GM18867 (cell line): ENCODE measurements around the gene IPO9.

Experiments used
- ATAC-seq: cut with Tn5 transposase; IDR thresholded peaks from one replicate; pipeline ENCODE4 v1.9.1; 2021; ENCODE audit warnings: mild to moderate bottlenecking, moderate library complexity; ENCODE audit not compliant: unreplicated experiment

Gene IPO9

DNA sequence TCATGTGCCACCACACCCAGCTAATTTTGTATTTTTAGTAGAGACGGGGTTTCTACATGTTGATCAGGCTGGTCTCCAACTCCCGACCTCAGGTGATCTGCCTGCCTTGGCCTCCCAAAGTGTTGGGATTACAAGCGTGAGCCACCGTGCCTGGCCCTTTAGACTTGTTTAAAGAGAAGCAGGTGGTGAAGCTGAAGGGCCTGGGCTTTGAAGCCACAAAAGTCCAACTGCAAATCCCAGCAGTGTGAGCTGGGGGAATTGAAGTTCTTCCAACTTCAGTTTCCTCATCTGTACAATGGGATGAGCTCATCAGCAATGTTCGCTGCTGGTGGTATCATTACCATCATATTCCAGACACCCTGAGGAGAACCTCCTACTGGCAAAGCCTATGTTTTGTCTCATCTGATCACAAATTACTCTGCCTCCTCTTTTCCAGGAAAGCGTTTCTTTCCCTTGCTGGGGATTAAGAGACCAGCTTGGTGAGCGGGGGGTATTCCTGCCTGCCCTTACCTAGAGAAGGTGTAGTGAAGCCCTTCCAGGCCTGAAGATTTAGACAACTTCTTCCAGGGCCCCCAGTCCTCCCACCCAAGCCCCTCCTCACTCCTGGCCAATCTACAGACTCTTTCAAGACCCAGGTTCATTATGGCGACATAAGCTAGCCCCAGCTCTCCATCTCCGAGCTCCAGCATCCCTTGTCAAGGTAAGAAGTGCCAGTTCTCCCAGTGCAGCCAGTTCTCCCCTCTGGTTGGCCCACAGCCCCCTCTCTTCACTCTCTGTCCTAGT lies 57.3 kb downstream of the IPO9 start:
- no peak for ATAC-seq

DNA sequence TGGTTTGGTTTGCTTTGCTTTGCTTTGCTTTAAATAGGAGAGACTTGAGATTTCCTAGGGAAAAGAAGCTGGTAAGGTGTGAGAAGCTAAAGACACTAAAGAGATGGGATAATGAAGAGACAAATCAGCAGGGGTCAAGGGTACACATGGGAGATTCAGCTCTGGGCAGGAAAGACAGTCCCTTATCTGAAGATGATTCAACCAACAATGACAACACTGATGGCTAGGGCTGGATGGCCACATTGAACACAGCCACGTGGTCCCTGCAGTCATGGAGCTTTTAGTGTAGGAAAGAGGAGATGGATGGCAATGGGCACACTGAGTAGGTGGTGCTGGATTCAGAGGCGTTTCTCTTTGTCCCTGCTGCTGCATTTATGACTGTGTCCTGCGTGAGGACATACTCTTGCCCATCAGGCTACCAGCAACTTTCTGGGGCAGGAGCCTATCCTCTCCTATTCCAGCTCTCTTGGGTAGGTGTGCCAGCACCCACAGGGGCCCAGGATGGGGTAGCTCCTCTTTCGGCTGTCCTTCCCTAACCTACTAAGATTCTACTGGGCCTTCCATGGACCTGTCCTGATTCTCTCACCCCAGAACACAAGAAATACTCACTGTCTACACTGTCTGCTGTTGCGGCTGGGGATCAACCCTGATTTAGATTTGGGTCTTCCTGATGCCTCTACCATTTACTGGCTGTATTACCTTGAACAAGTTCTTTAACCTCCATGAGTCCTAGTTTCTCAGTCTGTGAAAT lies 58.3 kb downstream of the IPO9 start:
- ATAC-seq, result no peak

DNA sequence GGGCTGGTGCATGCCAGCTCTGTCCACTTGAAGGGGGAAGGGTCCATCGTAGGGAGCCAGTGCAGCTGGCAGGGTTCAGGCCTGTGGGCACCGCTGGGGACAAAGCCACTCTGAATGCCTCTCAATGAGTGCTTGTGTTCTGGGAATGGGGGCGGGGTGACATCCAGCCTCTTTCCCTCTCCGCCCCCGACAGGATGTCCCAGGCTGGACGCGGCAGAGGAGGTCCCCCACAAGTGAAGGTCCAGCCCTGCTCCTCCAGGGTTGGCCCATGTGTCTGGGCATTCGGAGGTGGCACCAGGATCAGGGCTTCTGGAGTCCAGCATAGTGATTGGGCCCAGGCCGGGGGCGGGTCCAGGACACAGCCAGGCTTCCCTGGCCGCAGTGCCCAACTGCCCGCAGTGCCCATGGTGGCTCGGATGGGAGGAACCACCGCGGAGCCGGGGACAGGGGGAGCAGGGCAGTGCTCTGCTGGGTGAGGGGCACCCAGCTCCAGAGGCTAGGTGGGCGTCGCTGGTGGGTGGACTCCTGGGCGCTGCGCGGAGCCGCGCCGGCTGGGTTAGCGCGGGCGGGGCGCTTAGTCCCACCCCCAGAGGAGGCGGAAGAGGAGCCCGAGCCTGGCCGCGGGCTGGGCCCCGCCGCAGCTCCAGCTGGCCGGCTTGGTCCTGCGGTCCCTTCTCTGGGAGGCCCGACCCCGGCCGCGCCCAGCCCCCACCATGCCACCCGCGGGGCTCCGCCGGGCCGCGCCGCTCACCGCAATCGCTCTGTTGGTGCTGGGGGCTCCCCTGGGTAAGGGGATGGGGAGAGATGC lies 59.5 kb downstream of the IPO9 start, which contains the start of gene SHISA4:
Gene SHISA4, plus strand, starts transcription at position 617 of the 808 bp plus-strand sequence. Its CDS starts 97 bp downstream, at position 714.
- no peak for ATAC-seq

DNA sequence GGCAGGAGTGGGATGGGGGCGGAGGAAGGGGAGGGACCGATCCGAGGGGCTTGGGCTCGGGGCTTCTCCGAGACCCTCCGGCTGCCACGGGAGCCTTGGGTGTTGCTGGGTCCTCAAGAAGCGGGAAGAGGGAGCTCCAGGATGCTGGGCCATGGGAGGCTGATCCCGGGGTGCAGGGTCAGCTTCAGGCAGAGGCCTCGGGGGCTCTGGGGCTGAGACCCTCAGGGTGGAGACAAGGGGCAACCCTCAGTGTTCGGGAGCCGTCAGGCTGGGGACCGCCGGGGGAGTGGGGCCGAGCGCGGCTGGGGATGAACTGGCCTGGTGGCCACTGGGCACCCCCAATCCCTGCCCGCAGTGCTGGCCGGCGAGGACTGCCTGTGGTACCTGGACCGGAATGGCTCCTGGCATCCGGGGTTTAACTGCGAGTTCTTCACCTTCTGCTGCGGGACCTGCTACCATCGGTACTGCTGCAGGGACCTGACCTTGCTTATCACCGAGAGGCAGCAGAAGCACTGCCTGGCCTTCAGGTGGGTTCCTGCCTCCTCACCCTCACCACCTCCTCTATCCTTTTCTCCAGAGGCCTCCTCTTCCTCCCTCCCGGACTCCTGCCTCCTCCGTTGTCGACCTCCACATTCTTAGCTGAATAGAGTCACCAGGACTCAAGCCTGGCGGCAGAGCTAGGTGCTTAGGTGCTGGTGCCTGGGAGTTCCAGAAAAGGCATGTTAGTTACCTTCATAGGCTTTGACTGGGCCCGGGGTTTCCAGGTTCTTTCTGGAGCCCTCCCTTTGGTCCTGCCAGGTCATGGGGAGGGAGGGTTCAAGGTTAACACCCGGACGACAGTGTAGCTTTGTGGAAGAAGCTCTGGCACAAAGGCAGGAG lies 60.4 kb downstream of the IPO9 start:
- ATAC-seq, result no peak

DNA sequence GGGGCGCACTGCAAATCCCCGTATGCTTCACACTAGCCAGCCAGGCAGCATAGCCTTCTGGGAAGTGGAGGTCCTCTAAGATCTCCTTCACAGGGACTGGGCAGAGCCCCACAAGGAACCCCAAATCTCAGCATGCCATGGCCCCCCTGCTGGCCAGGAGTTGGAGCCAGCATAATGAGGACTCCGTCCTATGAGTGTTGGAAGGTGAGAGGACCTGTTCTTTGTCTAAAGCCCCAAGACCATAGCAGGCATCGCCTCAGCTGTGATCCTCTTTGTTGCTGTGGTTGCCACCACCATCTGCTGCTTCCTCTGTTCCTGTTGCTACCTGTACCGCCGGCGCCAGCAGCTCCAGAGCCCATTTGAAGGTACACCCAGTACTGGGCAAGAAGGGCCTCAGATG lies 61.3 kb downstream of the IPO9 start:
- ATAC-seq, result no peak

DNA sequence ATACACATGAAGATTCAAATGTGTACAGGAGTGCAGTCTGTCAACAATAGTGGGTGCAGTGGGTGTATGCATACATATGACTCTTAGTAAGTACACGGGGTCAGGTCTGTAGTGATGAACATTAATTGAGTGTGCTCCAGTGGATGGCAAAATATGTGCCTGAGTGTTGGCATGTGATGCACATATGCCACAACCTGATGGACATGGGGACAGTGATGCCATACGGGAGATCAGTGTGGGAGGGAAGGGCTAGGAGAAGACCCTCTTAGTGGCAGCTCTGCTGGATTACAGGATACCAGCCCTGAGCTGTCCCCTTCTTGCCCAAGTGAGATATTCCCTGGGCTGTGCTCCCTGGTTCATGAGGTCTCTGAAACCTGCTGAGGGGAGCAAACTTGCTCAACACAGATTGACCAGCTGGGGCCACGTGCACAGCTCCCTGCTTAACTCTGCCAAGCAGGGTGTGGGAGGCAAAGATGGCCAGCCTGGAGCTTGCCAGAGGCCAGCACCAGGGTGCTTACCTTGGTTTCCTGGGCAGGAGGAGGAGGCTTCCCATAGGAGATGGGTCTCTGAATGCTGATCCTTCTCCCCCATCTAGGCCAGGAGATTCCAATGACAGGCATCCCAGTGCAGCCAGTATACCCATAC lies 62.0 kb downstream of the IPO9 start:
- ATAC-seq, result no peak

DNA sequence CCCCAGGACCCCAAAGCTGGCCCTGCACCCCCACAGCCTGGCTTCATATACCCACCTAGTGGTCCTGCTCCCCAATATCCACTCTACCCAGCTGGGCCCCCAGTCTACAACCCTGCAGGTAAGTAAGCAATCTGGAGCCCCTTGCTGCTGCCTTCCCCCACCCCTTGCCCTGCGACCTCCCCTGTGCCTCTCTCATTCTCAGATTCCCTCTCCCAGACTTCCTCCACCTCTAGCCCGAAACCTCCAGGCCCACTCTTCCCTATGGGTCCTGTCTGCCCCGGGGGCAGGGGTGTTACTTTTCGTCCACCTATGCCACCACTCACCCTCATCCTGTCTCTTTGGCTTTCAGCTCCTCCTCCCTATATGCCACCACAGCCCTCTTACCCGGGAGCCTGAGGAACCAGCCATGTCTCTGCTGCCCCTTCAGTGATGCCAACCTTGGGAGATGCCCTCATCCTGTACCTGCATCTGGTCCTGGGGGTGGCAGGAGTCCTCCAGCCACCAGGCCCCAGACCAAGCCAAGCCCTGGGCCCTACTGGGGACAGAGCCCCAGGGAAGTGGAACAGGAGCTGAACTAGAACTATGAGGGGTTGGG lies 62.6 kb downstream of the IPO9 start:
- no peak for ATAC-seq

DNA sequence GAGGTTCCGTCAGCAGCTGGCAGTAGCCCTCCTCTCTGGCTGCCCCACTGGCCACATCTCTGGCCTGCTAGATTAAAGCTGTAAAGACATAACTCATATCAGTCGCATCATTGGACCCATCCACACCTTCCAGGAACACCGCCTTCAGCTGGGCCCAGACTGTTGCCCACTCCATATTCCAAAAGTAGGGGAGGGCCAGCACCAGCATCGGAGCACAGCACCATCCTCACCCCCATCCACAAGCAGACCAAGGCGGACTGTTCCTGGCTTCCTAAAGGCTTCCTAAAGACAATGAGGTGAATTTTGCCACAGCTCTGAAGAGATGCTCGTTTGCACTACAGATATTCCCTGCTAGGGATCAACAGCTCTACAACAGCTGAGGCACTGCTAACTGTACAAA lies 63.3 kb downstream of the IPO9 start:
- ATAC-seq, result no peak

DNA sequence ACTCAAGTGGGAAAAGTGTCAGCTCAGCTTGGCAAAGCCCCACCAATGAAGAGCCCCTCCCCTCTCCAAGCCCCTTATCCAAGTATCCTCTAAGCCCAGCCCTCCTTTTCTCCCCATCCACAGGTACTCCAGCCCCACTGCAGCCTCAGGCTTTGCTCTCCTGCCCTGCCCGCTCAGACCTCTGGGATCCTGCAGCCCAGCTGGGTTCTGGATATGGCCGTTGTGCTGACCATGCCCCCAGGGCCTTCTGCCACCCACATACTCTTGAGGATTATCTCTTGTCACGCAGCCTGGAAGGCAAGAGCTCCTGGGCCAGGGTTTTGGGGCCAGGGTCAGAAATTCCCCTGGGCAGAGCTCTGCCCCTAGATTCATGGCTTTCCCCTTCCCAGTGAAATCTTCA lies 64.5 kb downstream of the IPO9 start:
- ATAC-seq, result no peak

DNA sequence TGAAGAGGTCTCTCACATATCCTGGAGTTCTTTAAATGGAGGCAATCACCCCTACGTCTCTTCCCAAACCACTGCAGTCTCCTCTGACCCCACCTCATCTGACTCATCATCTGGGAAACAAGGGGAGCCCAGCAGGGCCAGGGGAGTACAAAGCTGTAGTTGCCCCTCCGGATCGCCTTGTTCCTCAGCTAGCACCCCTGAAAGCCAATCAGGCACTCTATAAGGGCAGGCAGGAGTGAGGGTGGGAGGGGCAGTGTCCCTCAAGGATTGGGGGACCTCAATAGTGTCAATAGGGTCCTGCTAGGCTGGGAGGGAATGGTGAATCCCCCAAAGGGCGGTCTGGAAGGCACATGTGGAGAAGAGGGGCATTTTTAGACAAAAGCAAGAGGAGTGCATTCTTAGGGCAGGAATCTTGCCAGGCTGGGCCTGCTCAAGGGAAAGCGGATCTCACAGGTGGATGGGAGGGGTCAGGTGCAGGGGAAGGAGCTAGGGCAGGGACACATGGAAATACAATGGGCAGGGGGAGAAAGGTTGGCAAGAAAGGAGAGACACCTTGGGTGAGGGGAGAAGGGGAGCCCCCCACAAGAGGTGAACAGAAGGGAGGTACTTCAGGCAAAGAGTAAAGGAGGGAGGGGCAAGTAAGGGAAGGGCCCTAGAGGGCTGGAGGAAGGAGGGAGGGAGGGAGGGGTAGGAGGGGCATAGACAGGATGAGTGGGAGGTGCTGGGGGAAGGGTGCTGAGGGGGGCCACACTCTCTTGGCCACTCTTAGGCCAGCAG lies 65.6 kb downstream of the IPO9 start:
- ATAC-seq, result no peak

DNA sequence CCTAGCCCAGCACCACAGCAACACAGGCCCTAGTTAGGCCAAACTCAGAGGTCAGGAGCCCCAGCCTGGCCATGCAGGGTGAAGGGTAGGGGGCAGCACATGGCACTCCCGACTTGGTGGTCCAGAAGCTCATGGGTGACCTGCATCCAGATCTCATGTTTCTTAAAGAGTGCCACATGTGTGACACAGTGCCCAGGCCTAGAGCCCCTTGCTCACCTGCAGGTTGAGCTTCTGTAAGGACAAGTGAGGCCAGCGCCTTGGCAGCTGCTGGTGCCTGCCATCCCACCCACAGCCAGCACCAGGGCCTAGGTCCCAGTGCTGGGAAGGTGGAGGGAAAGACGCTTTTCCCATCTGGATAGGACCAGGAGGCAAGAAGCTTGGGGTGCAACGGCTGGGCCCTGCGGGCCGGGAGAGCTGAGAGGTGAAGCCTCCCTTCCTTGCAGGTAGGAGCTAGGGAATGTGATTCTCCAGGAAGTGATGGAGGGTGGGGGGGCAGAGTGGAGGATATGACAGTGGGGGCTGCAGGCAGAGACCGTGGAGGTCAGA lies 66.2 kb downstream of the IPO9 start:
- no peak for ATAC-seq

DNA sequence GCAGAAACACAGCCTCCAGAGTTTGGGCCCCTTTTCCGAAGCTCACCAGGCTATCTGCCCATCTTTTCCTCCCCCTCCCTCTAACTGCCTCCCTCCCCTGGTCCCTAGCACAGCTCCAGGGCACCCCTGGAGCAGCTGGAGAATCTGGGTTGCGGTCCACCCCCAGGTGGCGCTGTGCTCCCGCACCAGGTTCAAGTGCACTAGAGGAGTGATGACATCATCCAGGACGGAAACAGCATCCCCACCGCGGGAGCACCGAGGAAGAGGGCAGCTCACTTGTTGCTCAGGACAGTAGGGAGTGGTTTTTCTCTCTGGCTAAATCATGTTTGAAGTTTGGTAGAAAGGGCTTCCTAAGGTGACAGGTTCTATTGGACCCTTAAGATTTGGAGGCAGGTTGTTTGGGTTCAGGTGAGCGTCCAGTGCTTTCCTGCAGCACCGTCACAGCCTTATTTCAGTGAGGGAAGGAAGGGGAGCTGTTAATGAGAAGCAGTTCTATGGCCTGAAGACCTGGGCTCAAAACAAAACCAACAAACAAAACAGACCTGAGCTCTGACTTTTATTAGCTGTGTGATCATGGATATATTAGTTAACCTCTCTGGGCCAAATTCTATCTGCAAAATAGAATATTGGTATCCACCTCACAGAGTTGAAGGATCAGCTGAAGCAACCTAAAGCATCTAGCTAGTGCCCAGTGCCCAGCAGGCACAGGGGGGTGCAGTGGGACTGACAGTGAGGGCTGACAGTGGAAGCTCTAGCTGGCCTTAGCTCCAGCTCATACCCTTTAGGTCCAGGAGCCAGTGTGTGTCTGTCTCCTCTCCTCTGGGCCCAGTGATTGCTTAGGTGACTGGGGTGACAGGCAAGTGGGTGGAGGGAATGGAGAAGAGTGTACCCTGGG lies 67.2 kb downstream of the IPO9 start:
- peak; percentile 76 for ATAC-seq

DNA sequence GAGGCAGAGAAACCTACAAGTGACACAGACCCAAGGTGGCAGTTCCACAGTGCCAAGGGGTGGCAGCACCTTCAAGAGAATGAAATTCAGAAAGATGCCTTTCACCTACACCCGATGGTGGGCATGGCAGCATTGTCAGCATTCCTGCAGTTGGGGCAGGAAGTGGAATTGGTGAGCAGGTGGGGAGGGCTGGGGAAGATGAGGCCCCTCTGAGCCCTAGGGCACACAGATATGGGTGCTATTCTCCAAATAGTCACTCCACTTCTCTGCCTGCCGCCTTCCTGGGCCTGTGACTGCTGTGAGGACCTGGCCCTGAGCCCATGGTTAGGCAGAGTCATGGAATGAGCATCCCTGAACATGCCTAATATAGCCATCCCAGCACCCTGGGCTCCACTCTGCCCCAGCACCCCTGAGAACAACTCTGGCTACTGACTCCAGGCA lies 68.0 kb downstream of the IPO9 start:
- no peak for ATAC-seq

DNA sequence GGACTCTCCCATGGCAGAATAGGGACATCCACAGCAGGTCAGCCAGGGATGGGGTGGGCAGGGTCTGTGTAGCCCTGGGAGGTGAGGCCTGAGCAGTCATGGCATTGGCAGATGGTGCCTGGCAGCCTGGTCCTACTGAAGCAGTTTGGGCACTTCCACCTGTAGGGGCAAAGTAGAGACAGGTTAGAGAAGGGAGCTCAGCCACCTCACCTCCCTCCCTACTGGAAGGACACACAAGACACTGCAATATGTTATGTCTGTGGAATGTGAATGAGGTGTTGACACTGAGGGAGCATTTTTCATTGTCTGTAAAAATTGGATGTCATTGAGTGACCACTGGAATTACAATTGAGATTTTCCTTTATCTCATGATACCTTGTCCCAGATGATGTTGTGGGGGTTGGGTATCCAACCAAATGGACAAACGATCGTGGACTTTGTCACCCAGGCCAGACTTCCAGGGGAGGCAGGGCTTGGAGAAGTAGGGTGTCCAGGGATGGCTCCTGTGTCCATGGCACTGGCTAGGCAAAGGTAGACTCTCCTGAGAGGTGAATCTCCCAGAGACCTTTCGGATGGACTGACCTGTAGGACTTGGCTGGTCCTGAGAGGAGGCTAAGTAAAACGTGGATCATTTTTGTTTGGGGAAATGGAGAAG lies 69.4 kb downstream of the IPO9 start:
- ATAC-seq, result no peak

DNA sequence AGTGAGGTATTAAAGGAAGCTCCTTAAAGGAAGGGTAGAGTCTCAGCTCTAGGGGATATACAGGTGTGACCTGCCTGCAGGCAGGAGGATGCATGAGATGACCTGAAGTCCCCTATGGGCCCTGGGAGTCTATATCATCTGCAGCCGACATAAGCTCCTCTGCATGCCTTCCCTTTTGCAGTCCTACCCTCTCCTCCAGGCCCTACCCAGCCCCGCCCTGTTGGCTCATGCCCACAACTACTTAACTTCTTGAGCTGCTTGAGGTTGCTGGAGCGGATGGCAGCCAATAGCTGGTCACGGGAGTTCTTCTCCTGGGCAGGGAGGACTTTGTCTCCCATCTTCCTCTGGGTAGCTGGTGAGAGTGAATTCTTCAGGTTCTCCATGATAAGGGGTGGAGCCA lies 70.0 kb downstream of the IPO9 start:
- no peak for ATAC-seq

DNA sequence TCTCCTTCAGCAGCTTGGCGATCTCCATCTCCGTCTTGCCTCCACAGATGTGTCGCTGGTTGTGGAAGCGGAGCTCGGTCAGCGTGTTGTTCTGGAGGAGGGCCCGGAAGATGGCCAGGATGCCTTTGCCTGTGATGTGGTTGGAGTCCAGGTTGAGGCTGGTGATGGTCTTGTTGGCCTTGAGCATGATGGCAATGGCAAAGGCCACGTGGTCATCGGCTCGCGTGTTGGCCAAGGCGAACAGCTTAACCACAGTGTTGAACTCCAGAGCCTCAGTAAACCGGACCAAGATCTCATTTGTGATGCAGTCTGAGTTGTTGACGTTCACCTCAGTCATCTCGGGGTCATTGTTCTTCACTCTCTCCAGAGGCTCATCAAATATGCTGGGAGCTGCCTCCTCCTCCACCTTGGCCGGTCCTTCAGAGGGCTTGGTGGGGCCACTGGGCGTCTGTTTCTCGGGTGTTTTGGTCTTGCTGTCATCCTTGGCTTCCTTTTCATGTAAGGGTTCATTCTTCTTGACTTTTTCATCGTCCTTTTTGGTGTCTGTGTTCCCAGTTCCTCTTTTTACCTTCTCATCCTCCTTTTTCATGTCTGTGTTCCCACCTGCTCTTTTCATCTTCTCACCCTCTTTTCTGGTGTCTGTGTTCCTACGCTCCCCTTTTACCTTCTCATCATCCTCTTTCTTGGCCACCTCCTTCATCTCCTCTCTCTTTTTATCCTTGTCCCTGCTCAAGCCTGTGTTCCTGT lies 70.9 kb downstream of the IPO9 start:
- no peak for ATAC-seq
